Melanocyte of skin (primary cell): ENCODE data around the gene OR56A3. TPM values are rescaled to one million over a fixed set of nuclear protein-coding genes. Genes with fewer than 3 reads are reported as not detected.

Source experiments
- total RNA-seq, 2 donors: library from RNA; depleted of rRNA; stranded (reverse); fragments of >200 nt; gene quantifications; 2 replicates each; pipeline ENCODE4 v1.2.3, GENCODE V29; 2012

OR56A3 gene, protein sequence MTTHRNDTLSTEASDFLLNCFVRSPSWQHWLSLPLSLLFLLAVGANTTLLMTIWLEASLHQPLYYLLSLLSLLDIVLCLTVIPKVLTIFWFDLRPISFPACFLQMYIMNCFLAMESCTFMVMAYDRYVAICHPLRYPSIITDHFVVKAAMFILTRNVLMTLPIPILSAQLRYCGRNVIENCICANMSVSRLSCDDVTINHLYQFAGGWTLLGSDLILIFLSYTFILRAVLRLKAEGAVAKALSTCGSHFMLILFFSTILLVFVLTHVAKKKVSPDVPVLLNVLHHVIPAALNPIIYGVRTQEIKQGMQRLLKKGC
- total RNA-seq: not detected

DNA sequence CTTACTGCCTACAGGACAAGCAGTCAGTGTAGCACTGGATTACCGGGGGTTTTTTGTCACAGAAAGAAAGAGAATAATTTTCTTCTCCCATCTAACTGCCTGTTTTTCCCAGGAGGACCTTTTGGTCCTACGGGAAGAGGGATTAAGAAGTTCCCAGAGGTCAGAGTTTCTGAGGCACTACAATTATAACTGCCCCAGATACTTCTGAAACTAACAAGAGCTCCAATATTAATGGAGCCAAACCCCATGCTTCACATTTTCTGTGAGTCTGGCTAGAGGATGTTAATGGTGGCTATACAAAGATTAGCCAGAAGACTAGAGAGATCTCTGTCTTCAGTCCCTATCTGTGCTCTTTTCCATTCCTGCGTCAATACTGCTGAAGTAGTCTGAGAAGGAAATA is at the start of gene OR56A3:
Gene OR56A3 (plus strand): TSS at position 301 of the 400 bp plus-strand sequence. CDS start 5,096 bp downstream, outside the sequence.

DNA sequence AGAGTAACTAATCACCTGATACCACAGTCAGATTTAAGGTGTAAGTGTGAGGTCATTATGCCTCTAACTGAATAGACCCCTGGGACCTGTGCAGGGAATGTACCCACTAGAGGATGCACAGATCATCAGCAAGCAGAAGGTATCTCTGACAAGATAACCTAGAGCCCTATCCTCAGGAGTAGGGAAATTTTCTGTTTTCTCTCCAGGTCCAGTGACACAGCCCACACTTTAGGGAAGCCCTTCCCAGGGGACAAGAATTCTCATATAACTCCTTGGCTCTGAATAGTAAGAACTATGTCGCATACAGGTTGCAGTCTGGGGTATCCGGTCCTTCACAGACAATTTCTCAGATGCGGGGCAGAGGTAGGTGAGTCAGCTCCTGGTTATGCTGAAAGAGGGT is 49.1 kb upstream of the OR56A3 start, which contains the start of gene OR52E5:
Gene OR52E5 (plus strand): TSS at position 301 of the 400 bp plus-strand sequence. CDS start 7,569 bp downstream, outside the sequence.

DNA sequence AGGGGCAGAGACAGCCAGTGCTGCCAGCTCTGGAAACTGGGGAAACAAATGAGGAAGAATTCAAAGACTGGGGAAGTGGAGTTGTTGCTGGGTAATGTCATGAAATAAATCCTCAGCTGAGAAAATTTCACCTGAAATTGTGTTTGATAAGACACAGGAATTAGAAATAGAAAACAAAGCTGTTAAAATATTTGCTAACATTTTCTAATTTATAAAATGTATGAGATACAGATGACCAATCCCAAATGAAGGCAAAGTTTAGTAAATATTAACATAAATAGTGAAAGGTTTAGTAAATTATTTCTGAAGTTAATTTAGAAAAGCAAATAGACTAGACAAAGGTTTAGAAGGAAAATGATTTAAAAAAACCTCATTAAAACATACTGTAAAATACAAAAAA is 26.3 kb downstream of the OR56A3 start, which contains the start of gene OR56A5:
Gene OR56A5 (minus strand): TSS at position 101 of the 400 bp plus-strand sequence. CDS start 0 bp downstream, at position 101.

DNA sequence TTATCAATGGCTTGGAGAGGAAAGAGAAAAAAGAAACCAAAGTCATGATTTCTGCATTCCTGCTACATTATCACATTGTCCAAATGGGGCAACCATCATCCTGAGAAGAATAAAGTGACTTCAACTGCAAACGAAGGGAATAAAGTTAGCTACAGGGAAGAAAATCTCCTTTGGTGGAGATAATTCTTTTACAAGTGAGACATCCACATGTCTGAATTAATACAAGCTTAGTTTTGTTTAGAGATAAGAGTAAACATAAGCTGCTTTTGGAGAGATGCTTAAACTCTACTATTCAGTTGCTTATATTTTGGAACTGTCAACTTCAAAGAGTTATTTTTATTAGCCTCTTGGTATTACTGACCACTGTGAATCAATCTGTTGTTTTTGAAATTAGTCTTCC is 44.8 kb downstream of the OR56A3 start, which contains the start of gene OR52L1:
Gene OR52L1 (minus strand): TSS at position 101 of the 400 bp plus-strand sequence. CDS start 55 bp downstream, at position 46.

Other genes starting within 250 kb of the OR56A3 start
- gene OR56B1, start 205.8 kb upstream of the OR56A3 start, total RNA-seq: not detected
- not detected for gene OR52N4, start 188.0 kb upstream of the OR56A3 start, total RNA-seq
- not detected for gene OR52N5, start 158.9 kb upstream of the OR56A3 start, total RNA-seq
- gene OR52N1, start 151.0 kb upstream of the OR56A3 start, total RNA-seq: not detected
- gene OR52N2, start 133.3 kb upstream of the OR56A3 start, total RNA-seq: not detected
- gene OR52E6, start 100.4 kb upstream of the OR56A3 start, total RNA-seq: under 1 TPM in 1 of 2 donors, not detected in 1; 0.69 TPM
- gene OR52E8, start 84.6 kb upstream of the OR56A3 start, total RNA-seq: not detected
- gene OR52E4, start 61.6 kb upstream of the OR56A3 start, total RNA-seq: not detected
- not detected for gene OR52E5, start 49.0 kb upstream of the OR56A3 start, total RNA-seq
- gene OR56A5, start 26.2 kb downstream of the OR56A3 start, total RNA-seq: not detected
- not detected for gene OR52L1, start 44.7 kb downstream of the OR56A3 start, total RNA-seq
- not detected for gene OR56A4, start 64.7 kb downstream of the OR56A3 start, total RNA-seq
- gene OR56A1, start 88.5 kb downstream of the OR56A3 start, total RNA-seq: not detected
- gene OR56B4, start 165.4 kb downstream of the OR56A3 start, total RNA-seq: not detected
- gene OR52B2, start 228.1 kb downstream of the OR56A3 start, total RNA-seq: not detected